SK-N-SH (cell line): ENCODE measurements around the gene CEACAM1. TPM values are rescaled to one million over a fixed set of nuclear protein-coding genes. Genes with fewer than 3 reads are reported as not detected.
"Not testable (repeated sequence)": the region's sequence is repeated elsewhere in the genome, so short reads cannot be mapped to it uniquely, and the experiment has no call there.

Experiments used
- CTCF ChIA-PET: fragments of 300-600, 350-600 bp; formaldehyde crosslinking; extraction: SDS; loops from one replicate; lab custom pipeline; 2021; lab: Yijun Ruan, JAX
- POLR2A ChIA-PET: fragments of 350-600 bp; sonication (Branson Sonifier 250); formaldehyde crosslinking; extraction: SDS; loops from one replicate; lab custom pipeline; 2020; ENCODE audit warnings: antibody characterized with exemption, inconsistent platforms; lab: Yijun Ruan, JAX
- DNase-seq: peaks from one replicate; pipeline ENCODE4 v3.0.0; 2012
- H2AFZ ChIP-seq: fragments of 200-600 bp; sonication (generic); 2 replicates; pipeline ENCODE4 v1.8.1; 2016; ENCODE audit warnings: antibody characterized with exemption, mild to moderate bottlenecking, low read depth
- H3F3A ChIP-seq: fragments of 200-600 bp; sonication (generic); replicated peaks from 2 replicates; pipeline ENCODE3; 2016; ENCODE audit warnings: antibody characterized with exemption, mild to moderate bottlenecking; ENCODE audit not compliant: insufficient read depth
- H3K27ac ChIP-seq, 2 experiments: fragments of 200-500 bp in 1 of 2; fragments of 200-600 bp in 1 of 2; sonication (Bioruptor generic) in 1 of 2; sonication (generic), shearing (Covaris generic) in 1 of 2; 2 replicates each; pipeline versions ENCODE4 v1.5.1 to v1.6.1; 2014 to 2016; ENCODE audit warnings: low read depth in 2 of 2, inconsistent platforms in 1 of 2, low read length in 1 of 2, mild to moderate bottlenecking in 1 of 2, mixed read lengths in 1 of 2
- H3K27me3 ChIP-seq: fragments of 200-600 bp; sonication (generic), shearing (Covaris generic); 2 replicates; pipeline ENCODE4 v1.6.1; 2016; ENCODE audit warnings: mixed run types; ENCODE audit not compliant: insufficient read depth
- H3K36me3 ChIP-seq, 2 experiments: fragments of 200-500 bp in 1 of 2; fragments of 200-600 bp in 1 of 2; sonication (Bioruptor generic) in 1 of 2; sonication (generic) in 1 of 2; replicated peaks in 1 of 2; 2 replicates each; pipeline versions ENCODE3 to v1.5.1; 2014 to 2016; ENCODE audit warnings: low read length in 1 of 2, mild to moderate bottlenecking in 1 of 2; ENCODE audit not compliant: insufficient read depth in 2 of 2, control insufficient read depth in 1 of 2
- H3K4me1 ChIP-seq, 2 experiments: fragments of 200-500 bp in 1 of 2; fragments of 200-600 bp in 1 of 2; sonication (Bioruptor generic) in 1 of 2; sonication (generic), shearing (Covaris generic) in 1 of 2; 2 replicates each; pipeline versions ENCODE4 v1.5.1 to v1.6.1; 2014 to 2016; ENCODE audit warnings: low read depth in 1 of 2, low read length in 1 of 2, mixed run types in 1 of 2; ENCODE audit not compliant: insufficient read depth in 2 of 2, control insufficient read depth in 1 of 2
- H3K4me2 ChIP-seq: fragments of 200-600 bp; sonication (generic), shearing (Covaris generic); 2 replicates; pipeline ENCODE4 v1.6.1; 2017; ENCODE audit warnings: mixed run types
- H3K4me3 ChIP-seq, 2 experiments: fragments of 200-500 bp in 1 of 2; fragments of 200-600 bp in 1 of 2; sonication (Bioruptor generic) in 1 of 2; sonication (generic), shearing (Covaris generic) in 1 of 2; 2 replicates each; pipeline versions ENCODE4 v1.5.1 to v1.8.1; 2014 to 2016; ENCODE audit warnings: low read depth in 2 of 2, inconsistent platforms in 1 of 2, low read length in 1 of 2, mild to moderate bottlenecking in 1 of 2, mixed read lengths in 1 of 2, moderate library complexity in 1 of 2
- H3K79me2 ChIP-seq: fragments of 200-600 bp; sonication (generic); 2 replicates; pipeline ENCODE4 v1.8.1; 2017; ENCODE audit warnings: mild to moderate bottlenecking; ENCODE audit not compliant: insufficient read depth
- H3K9ac ChIP-seq: fragments of 200-600 bp; sonication (generic); 2 replicates; pipeline ENCODE4 v1.6.1; 2017; ENCODE audit warnings: mixed run types
- H3K9me2 ChIP-seq: fragments of 200-600 bp; sonication (generic); 2 replicates; pipeline ENCODE4 v1.6.1; 2017; ENCODE audit warnings: mixed run types
- H3K9me3 ChIP-seq: fragments of 200-600 bp; sonication (generic); 2 replicates; pipeline ENCODE4 v1.6.1; 2017; ENCODE audit warnings: mixed run types, mild to moderate bottlenecking, moderate library complexity
- H4K20me1 ChIP-seq: fragments of 200-600 bp; sonication (generic); 2 replicates; pipeline ENCODE4 v1.6.1; 2017; ENCODE audit warnings: mild to moderate bottlenecking, mixed run types; ENCODE audit not compliant: insufficient read depth
- FOXM1 ChIP-seq: IDR thresholded peaks from 2 replicates; pipeline ENCODE4 v1.4.0; 2012; ENCODE audit warnings: low read depth, mild to moderate bottlenecking
- MAX ChIP-seq: IDR thresholded peaks from 2 replicates; pipeline ENCODE4 v1.4.0; 2012; ENCODE audit warnings: low read depth
- REST ChIP-seq: IDR thresholded peaks from 2 replicates; pipeline ENCODE4 v1.6.1; 2012; ENCODE audit warnings: mild to moderate bottlenecking, low read depth, low read length, moderate library complexity
- TEAD4 ChIP-seq: IDR thresholded peaks from 2 replicates; pipeline ENCODE4 v1.4.0; 2012; ENCODE audit warnings: mild to moderate bottlenecking, borderline replicate concordance; ENCODE audit not compliant: insufficient read depth
- WGBS: methylation state at CpG from one replicate; pipeline ENCODE4 v1.1.6; 2017; ENCODE audit warnings: low lambda C conversion rate; 5-methylcytosine and 5-hydroxymethylcytosine counted together
- polyA plus RNA-seq, 3 experiments: library from polyadenylated mRNA; depleted of rRNA; stranded (reverse); fragments of >200 nt; gene quantifications; 2 replicates each; pipeline ENCODE4 v1.2.3, GENCODE V29; 2012
- TF ChIP-seq, protein P1 (sequence below): IDR thresholded peaks from 2 replicates; pipeline ENCODE4; 2012

CEACAM1 gene
- polyA plus RNA-seq, 1 of the 3 experiments (the other 2 are of a cell fraction) = 0.53 TPM

GRCh38 chr19:42552086-42553065, 24.1 kb upstream of the CEACAM1 start:
- no peaks in the 10 kb centered on the region for H3K36me3 ChIP-seq
- 18% methylated on average over 7 of the region's 8 CpGs for WGBS

DNA sequence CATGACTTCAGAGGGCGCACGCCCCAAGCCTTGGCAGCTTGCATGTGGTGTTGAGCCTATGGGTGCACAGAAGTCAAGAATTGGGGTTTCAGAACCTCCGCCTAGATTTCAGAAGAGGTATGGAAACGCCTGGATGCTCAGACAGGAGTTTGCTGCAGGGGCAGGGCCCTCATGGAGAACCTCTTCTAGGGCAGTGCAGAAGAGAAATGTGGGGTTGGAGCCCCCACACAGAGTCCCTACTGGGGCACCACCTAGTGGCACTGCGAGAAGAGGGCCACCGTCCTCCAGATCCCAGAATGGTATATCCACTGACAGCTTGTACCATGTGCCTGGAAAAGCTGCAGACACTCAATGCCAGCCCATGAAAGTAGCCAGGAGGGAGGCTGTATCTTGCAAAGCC, 22.2 kb upstream of the CEACAM1 start:
- H2AFZ ChIP-seq, H3K27me3 ChIP-seq, H3K4me1 ChIP-seq, POLR2A ChIA-PET, DNase-seq, H3K36me3 ChIP-seq, H3K9ac ChIP-seq, H3K4me3 ChIP-seq, H3K27ac ChIP-seq, H3K9me3 ChIP-seq, H3K4me2 ChIP-seq, H4K20me1 ChIP-seq, H3K9me2 ChIP-seq, H3F3A ChIP-seq, H3K79me2 ChIP-seq: not testable (repeated sequence)
- WGBS = 7% methylated on average over 6 of the region's 6 CpGs
- CTCF ChIA-PET = interaction anchor here (2.0 kb wide), 1 partner anchor 14 kb away, joined by 5 read pairs; no protein-coding TSS in a partner anchor

More at GRCh38 chr19:42552086-42553065, 24.1 kb upstream of the CEACAM1 start:
- Histone ChIP-seq H2AFZ (no peak overlapping the region), H3K9me3 (no peaks in the 10 kb centered on the region), H3K9me2 (no peaks in the 10 kb centered on the region), H3K27me3 (peaks cover 5% of the 10 kb centered on the region; the same call in 1 of the 2 replicates), H3K79me2 (no peaks in the 10 kb centered on the region), H3K4me1 (no peaks in the 10 kb centered on the region), H3K9ac (no peak overlapping the region), H3K27ac (no peak overlapping the region), H4K20me1 (no peaks in the 10 kb centered on the region), H3K4me3 (no peak overlapping the region), H3K4me2 (no peak overlapping the region)
- ChIA-PET POLR2A (no interaction called here), CTCF (interaction anchor here (1.4 to 2.0 kb wide), 4 partner anchors 10 to 114 kb away, joined by 3 to 5 read pairs (median 4); no protein-coding TSS in a partner anchor)
- TF ChIP-seq TEAD4 (no peak), FOXM1 (no peak), MAX (no peak), REST (no peak)
- TF ChIP-seq, protein P1, sequence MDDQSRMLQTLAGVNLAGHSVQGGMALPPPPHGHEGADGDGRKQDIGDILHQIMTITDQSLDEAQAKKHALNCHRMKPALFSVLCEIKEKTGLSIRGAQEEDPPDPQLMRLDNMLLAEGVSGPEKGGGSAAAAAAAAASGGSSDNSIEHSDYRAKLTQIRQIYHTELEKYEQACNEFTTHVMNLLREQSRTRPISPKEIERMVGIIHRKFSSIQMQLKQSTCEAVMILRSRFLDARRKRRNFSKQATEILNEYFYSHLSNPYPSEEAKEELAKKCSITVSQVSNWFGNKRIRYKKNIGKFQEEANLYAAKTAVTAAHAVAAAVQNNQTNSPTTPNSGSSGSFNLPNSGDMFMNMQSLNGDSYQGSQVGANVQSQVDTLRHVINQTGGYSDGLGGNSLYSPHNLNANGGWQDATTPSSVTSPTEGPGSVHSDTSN = no peak
- TF ChIP-seq, all 33 proteins: peak for 0
- DNase-seq = no peak
- no peaks in the 10 kb centered on the region for H3F3A ChIP-seq

GRCh38 chr19:42549067-42549466, 20.8 kb upstream of the CEACAM1 start:
- H3K4me1 ChIP-seq, H3K36me3 ChIP-seq: not testable (repeated sequence)

More at GRCh38 chr19:42549067-42549466, 20.8 kb upstream of the CEACAM1 start:
- H3K9ac ChIP-seq, H3F3A ChIP-seq, H2AFZ ChIP-seq, H3K4me3 ChIP-seq, H3K27me3 ChIP-seq, H4K20me1 ChIP-seq, H3K4me2 ChIP-seq, H3K9me2 ChIP-seq, H3K27ac ChIP-seq, H3K9me3 ChIP-seq, CTCF ChIA-PET, POLR2A ChIA-PET, H3K79me2 ChIP-seq, DNase-seq: not testable (repeated sequence)
- WGBS = 13% methylated on average over 1 of the region's 1 CpG
